Astrocyte (in vitro differentiated cells and primary cell): ENCODE results near the gene AK1. TPM values are rescaled to one million over a fixed set of nuclear protein-coding genes. Genes with fewer than 3 reads are reported as not detected.

ENCODE experiments used
- DNase-seq: peaks from one replicate; pipeline ENCODE4 v3.0.0-alpha.2; 2010; ENCODE audit warnings: low read depth
- FAIRE-seq: peaks from 2 replicates; lab custom pipeline; 2011; peaks lifted over from hg19 to GRCh38; lab: Jason Lieb, UNC
- H2AFZ ChIP-seq: 2 replicates; pipeline ENCODE4 v1.6.0; 2012; ENCODE audit warnings: low read depth, low read length, inconsistent platforms
- H3K27ac ChIP-seq: 2 replicates; pipeline ENCODE4 v1.5.1; 2011; ENCODE audit warnings: low read depth, low read length, inconsistent platforms
- H3K27me3 ChIP-seq: 2 replicates; pipeline ENCODE4 v1.6.0; 2011; ENCODE audit warnings: low read length, inconsistent platforms; ENCODE audit not compliant: insufficient read depth
- H3K36me3 ChIP-seq: 2 replicates; pipeline ENCODE4 v1.5.1; 2011; ENCODE audit warnings: low read length, inconsistent platforms; ENCODE audit not compliant: insufficient read depth
- H3K4me1 ChIP-seq: 2 replicates; pipeline ENCODE4 v1.5.1; 2011; ENCODE audit warnings: low read length, inconsistent platforms; ENCODE audit not compliant: insufficient read depth
- H3K4me2 ChIP-seq: 2 replicates; pipeline ENCODE4 v1.6.0; 2012; ENCODE audit warnings: low read length, inconsistent platforms
- H3K4me3 ChIP-seq: 2 replicates; pipeline ENCODE4 v1.5.1; 2011; ENCODE audit warnings: low read depth, mild to moderate bottlenecking, low read length, inconsistent platforms; ENCODE audit not compliant: insufficient read depth
- H3K79me2 ChIP-seq: 2 replicates; pipeline ENCODE4 v1.6.0; 2012; ENCODE audit warnings: mild to moderate bottlenecking, low read length, inconsistent platforms; ENCODE audit not compliant: insufficient read depth
- H3K9ac ChIP-seq: 2 replicates; pipeline ENCODE4 v1.6.0; 2012; ENCODE audit warnings: mild to moderate bottlenecking, low read length, inconsistent platforms
- H3K9me3 ChIP-seq: 2 replicates; pipeline ENCODE4 v1.5.1; 2012; ENCODE audit warnings: low read depth, mild to moderate bottlenecking, low read length, inconsistent platforms; ENCODE audit not compliant: insufficient read depth
- H4K20me1 ChIP-seq: 2 replicates; pipeline ENCODE4 v1.6.0; 2012; ENCODE audit warnings: low read length, inconsistent platforms; ENCODE audit not compliant: insufficient read depth
- H3K27ac Mint-ChIP-seq: one replicate; pipeline ENCODE4 v1.8.0; 2021; ENCODE audit warnings: mild to moderate bottlenecking, mixed read lengths; ENCODE audit not compliant: unreplicated experiment
- H3K27me3 Mint-ChIP-seq: one replicate; pipeline ENCODE4 v1.8.0; 2021; ENCODE audit warnings: low read depth, mixed read lengths; ENCODE audit not compliant: unreplicated experiment
- H3K36me3 Mint-ChIP-seq: one replicate; pipeline ENCODE4 v1.8.0; 2021; ENCODE audit warnings: low read depth, mixed read lengths; ENCODE audit not compliant: unreplicated experiment
- H3K4me1 Mint-ChIP-seq: one replicate; pipeline ENCODE4 v1.8.0; 2021; ENCODE audit warnings: low read depth, mixed read lengths; ENCODE audit not compliant: unreplicated experiment
- H3K4me3 Mint-ChIP-seq: one replicate; pipeline ENCODE4 v1.8.0; 2021; ENCODE audit warnings: mild to moderate bottlenecking, moderate library complexity, mixed read lengths; ENCODE audit not compliant: unreplicated experiment
- H3K9me3 Mint-ChIP-seq: one replicate; pipeline ENCODE4 v1.8.0; 2021; ENCODE audit warnings: mild to moderate bottlenecking, mixed read lengths; ENCODE audit not compliant: unreplicated experiment
- CTCF ChIP-seq: IDR thresholded peaks from 2 replicates; pipeline ENCODE4 v1.5.1; 2011; ENCODE audit warnings: low read depth, mild to moderate bottlenecking, inconsistent platforms, low read length, moderate library complexity; ENCODE audit not compliant: insufficient read depth
- EZH2 ChIP-seq: IDR thresholded peaks from 2 replicates; pipeline ENCODE4 v1.6.1; 2012; ENCODE audit warnings: mild to moderate bottlenecking, low read length, inconsistent platforms; ENCODE audit not compliant: insufficient read depth
- total RNA-seq: library from RNA; stranded (reverse); gene quantifications from 2 replicates; pipeline ENCODE4 v1.2.1, GENCODE V29; 2021

The AK1 gene
- total RNA-seq, 1 donor from 2014 or later = 78.0 TPM

GRCh38 chr9:127925959-127926905 is 48.8 kb upstream of the AK1 start:
- peak overlapping the region; percentile 64 for H2AFZ ChIP-seq
- peaks cover 39% of the 10 kb centered on the region for H3K4me1 ChIP-seq
- H3K27me3 ChIP-seq = no peaks in the 10 kb centered on the region
- Mint-ChIP-seq H3K4me3 (peak overlapping the region; percentile 67), H3K36me3 (peaks cover 1% of the 10 kb centered on the region), H3K4me1 (peaks cover 7% of the 10 kb centered on the region), H3K9me3 (no peaks in the 10 kb centered on the region), H3K27ac (no peak overlapping the region), H3K27me3 (peaks cover 23% of the 10 kb centered on the region)
- DNase-seq (no peak), FAIRE-seq (no peak)
- H4K20me1 ChIP-seq = peaks cover 18% of the 10 kb centered on the region
- TF ChIP-seq EZH2 (no peak), CTCF (no peak)
- H3K27ac ChIP-seq = no peak overlapping the region
- H3K9ac ChIP-seq = peak overlapping the region; percentile 45
- H3K79me2 ChIP-seq = no peaks in the 10 kb centered on the region
- H3K4me3 ChIP-seq = peak overlapping the region; percentile 31
- H3K4me2 ChIP-seq = peak overlapping the region; percentile 72
- no peaks in the 10 kb centered on the region for H3K9me3 ChIP-seq
- H3K36me3 ChIP-seq = no peaks in the 10 kb centered on the region

- Mint-ChIP-seq H3K9me3 (no peaks in the 10 kb centered on the region), H3K27ac (peak overlapping the region; percentile 53), H3K27me3 (peaks cover 23% of the 10 kb centered on the region), H3K4me1 (peaks cover 4% of the 10 kb centered on the region), H3K36me3 (peaks cover 1% of the 10 kb centered on the region), H3K4me3 (no peak overlapping the region)
- peaks cover 14% of the 10 kb centered on the region for H4K20me1 ChIP-seq
- H3K4me3 ChIP-seq = no peak overlapping the region
- no peaks in the 10 kb centered on the region for H3K79me2 ChIP-seq
- no peak overlapping the region for H2AFZ ChIP-seq
- no peak for TF ChIP-seq EZH2
- no peak for TF ChIP-seq CTCF
- peaks cover 29% of the 10 kb centered on the region for H3K4me1 ChIP-seq
- H3K27ac ChIP-seq = no peak overlapping the region
- no peaks in the 10 kb centered on the region for H3K36me3 ChIP-seq
- no peak overlapping the region for H3K9ac ChIP-seq
- DNase-seq (no peak), FAIRE-seq (no peak)
- no peak overlapping the region for H3K4me2 ChIP-seq
- H3K27me3 ChIP-seq = no peaks in the 10 kb centered on the region
- no peaks in the 10 kb centered on the region for H3K9me3 ChIP-seq
Measured at GRCh38 chr9:127924736-127925444, 47.4 kb upstream of the AK1 start.
